ENCODE measurements around the gene CUX1. TPM values are rescaled to one million over a fixed set of nuclear protein-coding genes. Genes with fewer than 3 reads are reported as not detected.

The CUX1 gene
- total and polyA plus RNA-seq, 10 of the 15 experiments (the other 5 are each of a cell fraction or from before 2014, with no cell fraction given) = 6.1 to 48.6 (median 25.9) TPM

- TF ChIP-seq SIN3A (IDR thresholded peaks at IDR 0.05; ENCODE audit: low read depth, low read length) (no peak), E2F8 (IDR thresholded peaks at IDR 0.05; ENCODE audit: low read depth, partially characterized antibody) (no peak), MEF2B (IDR thresholded peaks at IDR 0.05; ENCODE audit: partially characterized antibody, poor library complexity, severe bottlenecking) (peak; percentile 68), ETV6 (conservative IDR thresholded peaks at IDR 0.05 in 1 of 2, IDR thresholded peaks at IDR 0.05 in 1 of 2; ENCODE audit: borderline replicate concordance in 1 of 2, low read depth in 1 of 2) (peak in 1 of 2 experiments; percentile 45; a peak in 2 of 4 replicates), MTA2 (IDR thresholded peaks at IDR 0.05; ENCODE audit: low read depth) (peak; percentile 80), SRF (IDR thresholded peaks at IDR 0.05; ENCODE audit: low read depth in 2 of 2, low read length in 2 of 2) (no peak), CREM (IDR thresholded peaks at IDR 0.05; ENCODE audit: low read depth) (peak; percentile 96), POLR2AphosphoS5 (IDR thresholded peaks at IDR 0.05; ENCODE audit: low read length) (peak; percentile 68), RUNX3 (IDR thresholded peaks at IDR 0.05; ENCODE audit: low read length) (peak; percentile 98), FOXM1 (IDR thresholded peaks at IDR 0.05; ENCODE audit: low read depth, low read length) (peak; percentile 77; the same call in 1 of the 2 replicates), SMARCA5 (IDR thresholded peaks at IDR 0.05) (no peak; the same call in none of the 2 replicates), ZNF687 (IDR thresholded peaks at IDR 0.05) (peak; percentile 55; the same call in 1 of the 2 replicates), CHD1 (IDR thresholded peaks at IDR 0.05; ENCODE audit: low read depth, low read length) (no peak), SMC3 (IDR thresholded peaks at IDR 0.05; ENCODE audit: borderline replicate concordance, low read length) (no peak), ZNF217 (IDR thresholded peaks at IDR 0.05) (0 out of 2 replicates have a peak, but pooled peaks have one; percentile 17), PKNOX1 (IDR thresholded peaks at IDR 0.05) (peak; percentile 65), MLLT1 (IDR thresholded peaks at IDR 0.05) (peak; percentile 90), ATF3 (IDR thresholded peaks at IDR 0.05; ENCODE audit: borderline replicate concordance, extremely low read depth, low read depth, low read length) (no peak)
- TF ChIP-seq, protein P1, sequence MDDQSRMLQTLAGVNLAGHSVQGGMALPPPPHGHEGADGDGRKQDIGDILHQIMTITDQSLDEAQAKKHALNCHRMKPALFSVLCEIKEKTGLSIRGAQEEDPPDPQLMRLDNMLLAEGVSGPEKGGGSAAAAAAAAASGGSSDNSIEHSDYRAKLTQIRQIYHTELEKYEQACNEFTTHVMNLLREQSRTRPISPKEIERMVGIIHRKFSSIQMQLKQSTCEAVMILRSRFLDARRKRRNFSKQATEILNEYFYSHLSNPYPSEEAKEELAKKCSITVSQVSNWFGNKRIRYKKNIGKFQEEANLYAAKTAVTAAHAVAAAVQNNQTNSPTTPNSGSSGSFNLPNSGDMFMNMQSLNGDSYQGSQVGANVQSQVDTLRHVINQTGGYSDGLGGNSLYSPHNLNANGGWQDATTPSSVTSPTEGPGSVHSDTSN (IDR thresholded peaks at IDR 0.05; ENCODE audit: insufficient replicate concordance, low read depth, low read length) = no peak
These were observed 244.6 kb downstream of the CUX1 start (continued) for GRCh38 chr7:102061981-102062390.
